CD14-positive monocyte (primary cell): ENCODE results near the gene TIMM9. TPM values are rescaled to one million over a fixed set of nuclear protein-coding genes. Genes with fewer than 3 reads are reported as not detected.

Experiments
- DNase-seq, 3 donors: peaks; one replicate each; pipeline ENCODE4 v3.0.0-alpha.2; 2011 to 2022
- H2AFZ ChIP-seq: 2 replicates; pipeline ENCODE4 v1.6.0; 2012; ENCODE audit warnings: mild to moderate bottlenecking, low read depth, low read length, inconsistent platforms; ENCODE audit not compliant: insufficient read depth, poor library complexity, severe bottlenecking
- H3K27ac ChIP-seq, 2 donors: 1 replicate in 1 of 2; 2 replicates in 1 of 2; pipeline ENCODE4 v1.5.1; 2012 to 2013; ENCODE audit warnings: low read length in 2 of 2, control low read depth in 1 of 2, inconsistent platforms in 1 of 2, low read depth in 1 of 2, mild to moderate bottlenecking in 1 of 2
- H3K27me3 ChIP-seq, 2 donors: one replicate each; pipeline versions ENCODE4 v1.6.0 to v1.6.1; 2011 to 2013; ENCODE audit warnings: low read length in 2 of 2; ENCODE audit not compliant: control insufficient read depth in 2 of 2, insufficient read depth in 2 of 2
- H3K36me3 ChIP-seq, 2 donors: replicated peaks in 1 of 2; 1 replicate in 1 of 2; 2 replicates in 1 of 2; pipeline versions ENCODE4 v1.5.1 to v1.6.1; 2012 to 2013; ENCODE audit warnings: low read length in 2 of 2, control low read depth in 1 of 2, inconsistent platforms in 1 of 2, mild to moderate bottlenecking in 1 of 2; ENCODE audit not compliant: insufficient read depth in 2 of 2, control insufficient read depth in 1 of 2
- H3K4me1 ChIP-seq, 2 donors: 1 replicate in 1 of 2; 2 replicates in 1 of 2; pipeline versions ENCODE4 v1.5.1 to v1.6.1; 2012 to 2013; ENCODE audit warnings: low read length in 2 of 2, control low read depth in 1 of 2, inconsistent platforms in 1 of 2, mild to moderate bottlenecking in 1 of 2, moderate library complexity in 1 of 2; ENCODE audit not compliant: insufficient read depth in 2 of 2, control insufficient read depth in 1 of 2
- H3K4me2 ChIP-seq: replicated peaks from 2 replicates; pipeline ENCODE3; 2012; ENCODE audit warnings: low read length, moderate library complexity, mild to moderate bottlenecking; ENCODE audit not compliant: poor library complexity, severe bottlenecking; ENCODE audit errors: extremely low read depth
- H3K4me3 ChIP-seq, 3 experiments: fragments of 200-600 bp in 1 of 3; sonication (generic) in 1 of 3; replicated peaks in 1 of 3; 1 replicate in 2 of 3; 2 replicates in 1 of 3; pipeline ENCODE4 v1.5.1; 2011 to 2013; ENCODE audit warnings: low read length in 3 of 3, mild to moderate bottlenecking in 3 of 3, control low read depth in 2 of 3, low read depth in 2 of 3, inconsistent platforms in 1 of 3, moderate library complexity in 1 of 3
- H3K79me2 ChIP-seq: 2 replicates; pipeline ENCODE4 v1.6.0; 2012; ENCODE audit warnings: mild to moderate bottlenecking, control low read depth, inconsistent platforms, low read length, moderate library complexity; ENCODE audit not compliant: insufficient read depth
- H3K9ac ChIP-seq: 2 replicates; pipeline ENCODE4 v1.6.0; 2017; ENCODE audit warnings: low read length, mild to moderate bottlenecking; ENCODE audit not compliant: insufficient read depth, poor library complexity, severe bottlenecking
- H3K9me3 ChIP-seq, 2 donors: replicated peaks in 1 of 2; 1 replicate in 1 of 2; 2 replicates in 1 of 2; pipeline versions ENCODE4 v1.5.1 to v1.6.1; 2012 to 2013; ENCODE audit warnings: low read length in 2 of 2, control low read depth in 1 of 2; ENCODE audit not compliant: control insufficient read depth in 1 of 2, insufficient read depth in 1 of 2
- H4K20me1 ChIP-seq: 2 replicates; pipeline ENCODE4 v1.6.0; 2012; ENCODE audit warnings: mild to moderate bottlenecking, low read length, control low read depth, moderate library complexity; ENCODE audit not compliant: insufficient read depth
- H3K27ac Mint-ChIP-seq, 7 donors: one replicate each; pipeline ENCODE4 v1.8.0; 2020; ENCODE audit warnings: mild to moderate bottlenecking in 7 of 7, mixed read lengths in 7 of 7, moderate library complexity in 6 of 7, inconsistent platforms in 2 of 7
- H3K27me3 Mint-ChIP-seq, 3 donors: one replicate each; pipeline ENCODE4 v1.8.0; 2021 to 2022; ENCODE audit warnings: low read depth in 3 of 3, mild to moderate bottlenecking in 3 of 3, mixed read lengths in 3 of 3, moderate library complexity in 3 of 3, inconsistent platforms in 1 of 3
- H3K36me3 Mint-ChIP-seq, 2 donors: one replicate each; pipeline ENCODE4 v1.8.0; 2020; ENCODE audit warnings: mixed read lengths in 2 of 2, inconsistent platforms in 1 of 2, mild to moderate bottlenecking in 1 of 2
- H3K4me1 Mint-ChIP-seq: one replicate; pipeline ENCODE4 v1.8.0; 2020; ENCODE audit warnings: mild to moderate bottlenecking, mixed read lengths
- H3K4me3 Mint-ChIP-seq, 2 donors: one replicate each; pipeline ENCODE4 v1.8.0; 2020; ENCODE audit warnings: mild to moderate bottlenecking in 2 of 2, mixed read lengths in 2 of 2, moderate library complexity in 1 of 2
- H3K9me3 Mint-ChIP-seq, 7 donors: one replicate each; pipeline ENCODE4 v1.8.0; 2020 to 2022; ENCODE audit warnings: mixed read lengths in 7 of 7, mild to moderate bottlenecking in 6 of 7, moderate library complexity in 6 of 7, inconsistent platforms in 2 of 7
- whole genome bisulfite sequencing: methylation state at CpG from one replicate; pipeline ENCODE4 v1.1.5; 2013; ENCODE audit warnings: missing lambda C conversion rate; ENCODE audit not compliant: insufficient coverage; 5-methylcytosine and 5-hydroxymethylcytosine counted together
- intact Hi-C, 2 donors: fragments of 100-400 bp; cut with micrococcal nuclease; formaldehyde crosslinking; loops; one replicate each; pipeline versions ENCODE4 v1.15.0 to v1.15.1; 2023
- polyA plus RNA-seq, 3 donors: library from polyadenylated mRNA; depleted of rRNA in 1 of 3; unstranded in 2 of 3; stranded (reverse) in 1 of 3; fragments of 300-500 nt in 2 of 3; fragments of >200 nt in 1 of 3; fragmentation: Illumina TruSeq in 2 of 3; gene quantifications; 1 replicate in 2 of 3; 2 replicates in 1 of 3; pipeline ENCODE4 v1.2.3, GENCODE V29; 2012 to 2021
- TF ChIP-seq, protein P1 (sequence below): fragments of 200-600 bp; IDR thresholded peaks from one replicate; pipeline ENCODE4 v1.8.0; 2022; ENCODE audit warnings: antibody characterized with exemption, mild to moderate bottlenecking

The TIMM9 gene
- polyA plus RNA-seq, 3 donors: 26.2 to 45.7 (median 29.9) TPM

GRCh38 chr14:58367296-58367695 is 60.0 kb downstream of the TIMM9 start:
- intact Hi-C loops: no loop called here
- H3K4me3 Mint-ChIP-seq: no peak overlapping the region
- peaks cover 85 to 99% of the 10 kb centered on the region in 2 donors for H3K36me3 ChIP-seq
- H3K4me3 ChIP-seq: no peak overlapping the region
- H3K4me1 ChIP-seq: peaks cover 0 to 4% of the 10 kb centered on the region in 2 donors
- H3K27ac Mint-ChIP-seq: peak overlapping the region in 3 of 7 donors; percentile 6 to 63 (median 46)
- no peaks in the 10 kb centered on the region for H3K9me3 ChIP-seq
- no peaks in the 10 kb centered on the region for H3K27me3 ChIP-seq
- no peak overlapping the region for H3K9ac ChIP-seq
- peaks cover 1% of the 10 kb centered on the region for H4K20me1 ChIP-seq
- H3K9me3 Mint-ChIP-seq: no peaks in the 10 kb centered on the region
- no peaks in the 10 kb centered on the region for H3K79me2 ChIP-seq
- TF ChIP-seq, protein P1, sequence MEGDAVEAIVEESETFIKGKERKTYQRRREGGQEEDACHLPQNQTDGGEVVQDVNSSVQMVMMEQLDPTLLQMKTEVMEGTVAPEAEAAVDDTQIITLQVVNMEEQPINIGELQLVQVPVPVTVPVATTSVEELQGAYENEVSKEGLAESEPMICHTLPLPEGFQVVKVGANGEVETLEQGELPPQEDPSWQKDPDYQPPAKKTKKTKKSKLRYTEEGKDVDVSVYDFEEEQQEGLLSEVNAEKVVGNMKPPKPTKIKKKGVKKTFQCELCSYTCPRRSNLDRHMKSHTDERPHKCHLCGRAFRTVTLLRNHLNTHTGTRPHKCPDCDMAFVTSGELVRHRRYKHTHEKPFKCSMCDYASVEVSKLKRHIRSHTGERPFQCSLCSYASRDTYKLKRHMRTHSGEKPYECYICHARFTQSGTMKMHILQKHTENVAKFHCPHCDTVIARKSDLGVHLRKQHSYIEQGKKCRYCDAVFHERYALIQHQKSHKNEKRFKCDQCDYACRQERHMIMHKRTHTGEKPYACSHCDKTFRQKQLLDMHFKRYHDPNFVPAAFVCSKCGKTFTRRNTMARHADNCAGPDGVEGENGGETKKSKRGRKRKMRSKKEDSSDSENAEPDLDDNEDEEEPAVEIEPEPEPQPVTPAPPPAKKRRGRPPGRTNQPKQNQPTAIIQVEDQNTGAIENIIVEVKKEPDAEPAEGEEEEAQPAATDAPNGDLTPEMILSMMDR: no peak
- H3K27me3 Mint-ChIP-seq: no peaks in the 10 kb centered on the region
- H2AFZ ChIP-seq: no peak overlapping the region
- no peak for DNase-seq
- H3K4me2 ChIP-seq: no peak overlapping the region
- no peak overlapping the region for H3K27ac ChIP-seq
- WGBS: no CpG with 5 or more reads among the region's 3 CpGs
- peaks cover 66 to 80% of the 10 kb centered on the region in 2 donors for H3K36me3 Mint-ChIP-seq
- peaks cover 8% of the 10 kb centered on the region for H3K4me1 Mint-ChIP-seq

DNA sequence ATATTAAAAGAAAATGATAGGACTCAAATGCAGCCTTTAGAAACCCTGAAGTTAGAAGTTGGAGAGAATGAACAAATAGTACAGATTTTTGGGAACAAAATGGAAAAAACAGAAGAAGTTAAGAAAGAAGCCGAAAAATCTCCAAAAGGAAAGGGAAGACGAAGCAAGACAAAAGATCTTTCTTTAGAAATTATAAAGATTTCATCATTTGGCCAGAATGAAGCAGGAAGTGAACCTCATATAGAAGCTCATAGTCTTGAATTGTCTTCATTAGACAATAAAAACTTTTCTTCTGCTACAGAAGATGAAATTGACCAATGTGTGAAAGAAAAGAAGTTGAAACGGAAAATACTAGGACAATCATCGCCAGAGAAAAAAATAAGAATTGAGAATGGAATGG is 63.0 kb downstream of the TIMM9 start:
- TF ChIP-seq, protein P1: no peak
- H3K9me3 ChIP-seq: no peaks in the 10 kb centered on the region
- Mint-ChIP-seq H3K4me1 (peaks cover 8% of the 10 kb centered on the region), H3K9me3 (no peaks in the 10 kb centered on the region), H3K36me3 (peaks cover 67 to 79% of the 10 kb centered on the region in 2 donors), H3K27me3 (no peaks in the 10 kb centered on the region), H3K4me3 (no peak overlapping the region), H3K27ac (peak overlapping the region in 3 of 7 donors; percentile 17 to 26 (median 19))
- DNase-seq: no peak
- H3K4me2 ChIP-seq: no peak overlapping the region
- no peak overlapping the region for H2AFZ ChIP-seq
- peaks cover 10% of the 10 kb centered on the region for H4K20me1 ChIP-seq
- H3K4me3 ChIP-seq: no peak overlapping the region
- no peak overlapping the region for H3K9ac ChIP-seq
- peaks cover 0 to 4% of the 10 kb centered on the region in 2 donors for H3K4me1 ChIP-seq
- peak overlapping the region in 1 of 2 donors; percentile 12 for H3K27ac ChIP-seq
- no peaks in the 10 kb centered on the region for H3K79me2 ChIP-seq
- WGBS: 92% methylated on average over 2 of the region's 4 CpGs
- no peaks in the 10 kb centered on the region for H3K27me3 ChIP-seq
- intact Hi-C loops: no loop called here
- peaks cover 85 to 99% of the 10 kb centered on the region in 2 donors for H3K36me3 ChIP-seq
